ENCODE results near the gene RBBP8NL.

GRCh38 chr20:62367136-62367632 lies 60.2 kb downstream of the RBBP8NL start, which contains the start of gene LAMA5:
- TF ChIP-seq CTCF (conservative IDR thresholded peaks at IDR 0.05 in 1 of 2, IDR thresholded peaks at IDR 0.05 in 1 of 2; ENCODE audit: extremely low read depth in 1 of 2, insufficient read depth in 1 of 2, low read depth in 1 of 2, low read length in 2 of 2) (no peak), EZH2 (IDR thresholded peaks at IDR 0.05; ENCODE audit: borderline replicate concordance, low read length) (no peak)

Data from mammary epithelial cell (primary cell).